AG04449 (cell line): Measurements from ENCODE around the gene ORC2.
"Not testable (repeated sequence)": the region's sequence is repeated elsewhere in the genome, so short reads cannot be mapped to it uniquely, and the experiment has no call there.

ENCODE experiments used
- CTCF ChIA-PET: fragments of 350-600 bp; formaldehyde crosslinking; extraction: SDS; loops from one replicate; lab custom pipeline; 2021; ENCODE audit warnings: antibody characterized with exemption; lab: Yijun Ruan, JAX
- POLR2A ChIA-PET: fragments of 400-600, 350-600 bp; formaldehyde crosslinking; extraction: SDS; loops from one replicate; lab custom pipeline; 2020; ENCODE audit warnings: antibody characterized with exemption, inconsistent platforms; lab: Yijun Ruan, JAX
- DNase-seq: peaks from one replicate; pipeline ENCODE4 v3.0.0-alpha.2; 2010; ENCODE audit warnings: low read depth, low spot score
- H3K4me3 ChIP-seq: 2 replicates; pipeline ENCODE4 v1.5.1; 2011; ENCODE audit warnings: low read depth, mild to moderate bottlenecking, control low read depth, low read length
- CTCF ChIP-seq: IDR thresholded peaks from one replicate; pipeline ENCODE4 v1.5.1; 2011; ENCODE audit warnings: mild to moderate bottlenecking, moderate library complexity, low read length, control low read depth, inconsistent platforms; ENCODE audit not compliant: insufficient read depth; ENCODE audit errors: missing control alignments

Gene ORC2

GRCh38 chr2:200987137-200987536, 23.7 kb upstream of the ORC2 start:
- TF ChIP-seq CTCF, result no peak
- CTCF ChIA-PET, result interaction anchor here (1.9 kb wide), 1 partner anchor 24 kb away, joined by 5 read pairs; the partner anchor contains the start of gene ORC2
- POLR2A ChIA-PET, result no interaction called here
- DNase-seq, result no peak
- H3K4me3 ChIP-seq, result no peak overlapping the region

DNA sequence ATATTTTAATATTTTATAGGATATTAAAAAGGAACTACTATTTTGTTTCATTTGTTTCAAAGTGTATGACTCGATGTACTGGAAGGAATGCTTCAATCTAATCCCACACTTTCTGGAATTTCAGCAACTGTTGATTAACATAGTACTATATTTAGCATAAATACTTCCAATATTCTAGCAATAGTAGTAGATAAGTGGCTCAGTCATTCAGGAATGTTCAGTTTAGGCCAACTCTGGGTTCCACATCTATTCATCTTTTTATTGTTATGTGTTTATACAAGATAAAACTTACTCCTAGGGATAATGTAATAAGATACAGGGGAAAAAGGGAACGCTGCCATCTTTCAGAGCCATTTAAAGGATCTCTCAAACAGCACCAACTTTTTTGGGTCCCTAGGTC, 22.3 kb upstream of the ORC2 start:
- no peak overlapping the region for H3K4me3 ChIP-seq
- no peak for TF ChIP-seq CTCF
- ChIA-PET CTCF (no interaction called here), POLR2A (no interaction called here)
- DNase-seq, result peak; percentile 56

DNA sequence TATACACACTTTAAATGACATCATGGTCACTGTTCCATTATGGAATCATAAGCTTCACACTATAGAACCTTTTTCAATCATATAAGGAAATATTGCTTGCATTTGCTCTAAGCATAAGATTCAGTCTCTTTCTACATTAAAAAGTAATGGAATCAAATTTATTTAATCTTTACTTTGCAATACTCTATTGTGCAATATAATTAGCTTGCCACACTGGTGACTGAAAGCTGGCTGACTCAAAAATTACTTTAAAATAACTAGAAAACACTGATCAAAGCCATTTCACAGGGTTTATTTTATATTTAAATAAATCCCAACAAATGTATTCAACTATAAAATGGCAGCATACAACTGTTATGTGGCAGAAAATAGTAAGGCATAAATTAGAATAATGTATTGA, 13.2 kb upstream of the ORC2 start:
- POLR2A ChIA-PET, result no interaction called here
- no peak for DNase-seq
- CTCF ChIA-PET, result interaction anchor here (0.9 to 1.4 kb wide), 3 partner anchors 14 to 182 kb away, joined by 3 to 5 read pairs (median 3); no protein-coding TSS in a partner anchor
- H3K4me3 ChIP-seq, result no peak overlapping the region
- no peak for TF ChIP-seq CTCF

GRCh38 chr2:200975672-200976071, 12.2 kb upstream of the ORC2 start:
- ChIA-PET CTCF (interaction anchor here (2.4 kb wide), 1 partner anchor 13 kb away, joined by 22 read pairs; the partner anchor contains the start of gene ORC2), POLR2A (no interaction called here)
- TF ChIP-seq CTCF, result no peak
- no peak overlapping the region for H3K4me3 ChIP-seq
- DNase-seq, result no peak

DNA sequence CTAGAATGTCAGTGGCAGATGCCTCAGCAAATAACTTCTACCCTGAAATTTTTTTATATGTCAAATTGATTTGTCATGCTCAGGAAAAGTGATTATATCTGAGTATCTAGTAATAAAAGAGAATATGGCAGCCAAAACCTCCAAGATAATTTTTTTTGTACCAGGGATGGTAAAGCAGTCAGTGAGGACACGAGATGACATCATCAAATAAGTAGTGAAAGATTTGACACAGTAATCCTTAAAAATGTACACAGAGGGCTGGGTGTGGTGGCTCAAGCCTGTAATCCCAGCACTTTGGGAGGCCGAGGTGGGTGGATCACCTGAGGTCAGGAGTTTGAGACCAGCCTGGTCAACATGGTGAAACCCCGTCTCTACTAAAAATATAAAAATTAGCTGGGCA, 6.6 kb upstream of the ORC2 start:
- CTCF ChIA-PET, result not testable (repeated sequence)

GRCh38 chr2:200968735-200969134, 5.3 kb upstream of the ORC2 start:
- no peak overlapping the region for H3K4me3 ChIP-seq
- POLR2A ChIA-PET, result no interaction called here
- CTCF ChIA-PET, result no interaction called here
- no peak for DNase-seq
- no peak for TF ChIP-seq CTCF

More for the DNA sequence above, 6.6 kb upstream of the ORC2 start:
- H3K4me3 ChIP-seq, POLR2A ChIA-PET, DNase-seq: not testable (repeated sequence)

GRCh38 chr2:200968162-200968561, 4.7 kb upstream of the ORC2 start:
- POLR2A ChIA-PET, result no interaction called here
- H3K4me3 ChIP-seq, result no peak overlapping the region
- CTCF ChIA-PET, result interaction anchor here (1.7 kb wide), 1 partner anchor 209 kb away, joined by 4 read pairs; no protein-coding TSS in a partner anchor
- no peak for DNase-seq
- TF ChIP-seq CTCF, result no peak
